DOHH2 (cell line): ENCODE data around the gene FLNB.

Experiments
- H3F3A ChIP-seq: fragments of 200-600 bp; sonication (generic), shearing (Covaris generic); 2 replicates; pipeline ENCODE4 v1.6.0; 2016; ENCODE audit warnings: antibody characterized with exemption, mild to moderate bottlenecking; ENCODE audit not compliant: control insufficient read depth, insufficient read depth
- H3K27ac ChIP-seq: fragments of 200-600 bp; sonication (generic); 2 replicates; pipeline ENCODE4 v1.5.1; 2014; ENCODE audit warnings: low read depth, mild to moderate bottlenecking, low read length, moderate library complexity
- H3K27me3 ChIP-seq: fragments of 200-600 bp; sonication (generic); 2 replicates; pipeline ENCODE4 v1.6.1; 2014; ENCODE audit warnings: mild to moderate bottlenecking, low read length, mixed read lengths; ENCODE audit not compliant: control insufficient read depth
- H3K36me3 ChIP-seq: fragments of 200-600 bp; sonication (generic); 2 replicates; pipeline ENCODE4 v1.6.1; 2014; ENCODE audit warnings: mild to moderate bottlenecking, low read length, moderate library complexity, mixed read lengths; ENCODE audit not compliant: control insufficient read depth
- H3K4me1 ChIP-seq: fragments of 200-600 bp; sonication (generic); 2 replicates; pipeline ENCODE4 v1.6.1; 2014; ENCODE audit warnings: mild to moderate bottlenecking, low read length, mixed read lengths; ENCODE audit not compliant: control insufficient read depth
- H3K4me2 ChIP-seq: fragments of 200-600 bp; sonication (generic); 2 replicates; pipeline ENCODE4 v1.6.0; 2014; ENCODE audit warnings: mild to moderate bottlenecking, low read length, moderate library complexity
- H3K4me3 ChIP-seq: fragments of 200-600 bp; sonication (generic); 2 replicates; pipeline ENCODE4 v1.5.1; 2014; ENCODE audit warnings: mild to moderate bottlenecking, low read length, mixed read lengths
- H3K79me2 ChIP-seq: fragments of 200-600 bp; sonication (generic); 2 replicates; pipeline ENCODE4 v1.6.1; 2014; ENCODE audit warnings: mild to moderate bottlenecking, low read length, mixed read lengths; ENCODE audit not compliant: control insufficient read depth
- H3K9me2 ChIP-seq: fragments of 200-600 bp; sonication (generic); replicated peaks from 2 replicates; pipeline ENCODE4 v1.6.1; 2014; ENCODE audit warnings: mild to moderate bottlenecking, low read length, mixed read lengths; ENCODE audit not compliant: control insufficient read depth
- H3K9me3 ChIP-seq: fragments of 200-600 bp; sonication (generic); 2 replicates; pipeline ENCODE4 v1.6.1; 2014; ENCODE audit warnings: antibody characterized with exemption, low read length, mixed read lengths; ENCODE audit not compliant: control insufficient read depth, insufficient read depth
- H4K20me1 ChIP-seq: fragments of 200-600 bp; sonication (generic); 2 replicates; pipeline ENCODE4 v1.6.0; 2014; ENCODE audit warnings: low read depth, mild to moderate bottlenecking, antibody characterized with exemption, low read length, moderate library complexity; ENCODE audit not compliant: control insufficient read depth, insufficient read depth
- EZH2phosphoT487 ChIP-seq: fragments of 200-600 bp; sonication (generic); IDR thresholded peaks from 2 replicates; pipeline ENCODE4 v1.6.1; 2017; ENCODE audit warnings: borderline replicate concordance, mild to moderate bottlenecking, antibody characterized with exemption, low read length, moderate library complexity, mixed read lengths
- TF ChIP-seq, protein P1 (sequence below): fragments of 200-600 bp; sonication (generic); IDR thresholded peaks from one replicate; pipeline ENCODE4 v1.5.1; 2014; ENCODE audit warnings: antibody characterized with exemption, mild to moderate bottlenecking, low read depth, low read length; ENCODE audit not compliant: poor library complexity, severe bottlenecking

Gene FLNB

DNA sequence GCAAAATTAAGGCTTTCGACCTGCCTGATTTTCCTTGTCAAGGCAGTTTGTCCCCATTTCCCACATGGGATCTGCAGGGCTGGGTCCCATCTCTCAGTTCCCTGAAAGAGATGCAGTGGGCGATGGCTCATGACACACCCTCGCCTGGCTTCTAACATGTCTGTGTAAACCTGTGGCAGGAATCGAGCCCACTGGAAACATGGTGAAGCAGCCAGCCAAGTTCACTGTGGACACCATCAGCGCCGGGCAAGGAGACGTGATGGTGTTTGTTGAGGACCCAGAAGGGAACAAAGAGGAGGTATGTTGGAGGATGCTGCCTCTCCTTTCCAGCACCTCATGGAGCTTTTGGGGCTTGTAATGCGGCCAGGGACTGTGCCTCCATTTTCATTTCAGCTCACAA is 86.4 kb downstream of the FLNB start:
- no peaks in the 10 kb centered on the region for H3K36me3 ChIP-seq
- H3K9me3 ChIP-seq: no peaks in the 10 kb centered on the region
- no peak overlapping the region for H3K4me3 ChIP-seq
- TF ChIP-seq EZH2phosphoT487: no peak
- TF ChIP-seq, protein P1, sequence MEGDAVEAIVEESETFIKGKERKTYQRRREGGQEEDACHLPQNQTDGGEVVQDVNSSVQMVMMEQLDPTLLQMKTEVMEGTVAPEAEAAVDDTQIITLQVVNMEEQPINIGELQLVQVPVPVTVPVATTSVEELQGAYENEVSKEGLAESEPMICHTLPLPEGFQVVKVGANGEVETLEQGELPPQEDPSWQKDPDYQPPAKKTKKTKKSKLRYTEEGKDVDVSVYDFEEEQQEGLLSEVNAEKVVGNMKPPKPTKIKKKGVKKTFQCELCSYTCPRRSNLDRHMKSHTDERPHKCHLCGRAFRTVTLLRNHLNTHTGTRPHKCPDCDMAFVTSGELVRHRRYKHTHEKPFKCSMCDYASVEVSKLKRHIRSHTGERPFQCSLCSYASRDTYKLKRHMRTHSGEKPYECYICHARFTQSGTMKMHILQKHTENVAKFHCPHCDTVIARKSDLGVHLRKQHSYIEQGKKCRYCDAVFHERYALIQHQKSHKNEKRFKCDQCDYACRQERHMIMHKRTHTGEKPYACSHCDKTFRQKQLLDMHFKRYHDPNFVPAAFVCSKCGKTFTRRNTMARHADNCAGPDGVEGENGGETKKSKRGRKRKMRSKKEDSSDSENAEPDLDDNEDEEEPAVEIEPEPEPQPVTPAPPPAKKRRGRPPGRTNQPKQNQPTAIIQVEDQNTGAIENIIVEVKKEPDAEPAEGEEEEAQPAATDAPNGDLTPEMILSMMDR: no peak
- no peaks in the 10 kb centered on the region for H4K20me1 ChIP-seq
- H3F3A ChIP-seq: no peaks in the 10 kb centered on the region
- no peak overlapping the region for H3K4me2 ChIP-seq
- H3K9me2 ChIP-seq: no peaks in the 10 kb centered on the region
- no peaks in the 10 kb centered on the region for H3K79me2 ChIP-seq
- H3K4me1 ChIP-seq: no peaks in the 10 kb centered on the region
- no peaks in the 10 kb centered on the region for H3K27me3 ChIP-seq
- H3K27ac ChIP-seq: no peak overlapping the region

DNA sequence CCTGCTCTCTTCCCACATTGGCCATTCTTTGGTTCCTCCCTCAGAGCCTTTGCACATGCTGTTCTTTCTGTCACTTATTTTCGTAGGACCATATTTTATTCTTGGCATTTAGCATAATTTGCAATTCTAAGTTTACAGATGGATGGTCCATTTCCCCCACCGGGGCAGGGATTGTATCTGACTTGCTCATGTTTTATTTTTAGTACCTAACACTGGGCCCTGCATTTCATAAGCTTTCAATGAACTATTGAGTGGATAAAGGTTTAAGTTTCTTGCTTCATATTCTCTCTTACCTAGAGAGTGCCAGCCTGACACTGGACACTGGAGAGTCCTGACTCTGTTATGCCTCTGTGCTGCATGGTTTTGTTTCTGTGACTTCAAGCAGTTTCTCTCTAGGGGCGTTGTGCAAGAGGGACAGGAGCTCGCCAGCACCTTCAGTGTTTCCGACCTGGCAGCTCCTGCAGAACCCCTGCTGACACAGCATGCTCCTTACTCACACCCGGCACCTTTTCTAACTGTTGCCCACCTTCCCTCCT is 87.4 kb downstream of the FLNB start:
- Histone ChIP-seq H3K4me3 (no peak overlapping the region), H3K4me1 (no peaks in the 10 kb centered on the region)

DNA sequence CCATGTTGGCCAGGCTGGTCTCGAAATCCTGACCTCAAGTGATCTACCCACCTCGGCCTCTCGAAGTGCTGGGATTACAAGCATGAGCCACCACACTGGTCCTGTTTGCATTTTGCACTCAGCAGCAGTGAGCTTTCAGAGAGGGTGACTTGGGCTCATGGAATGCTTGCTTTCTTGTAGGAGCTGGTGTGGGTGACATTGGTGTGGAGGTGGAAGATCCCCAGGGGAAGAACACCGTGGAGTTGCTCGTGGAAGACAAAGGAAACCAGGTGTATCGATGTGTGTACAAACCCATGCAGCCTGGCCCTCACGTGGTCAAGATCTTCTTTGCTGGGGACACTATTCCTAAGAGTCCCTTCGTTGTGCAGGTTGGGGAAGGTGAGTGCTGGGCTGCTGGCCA is 90.3 kb downstream of the FLNB start:
- Histone ChIP-seq H3K4me2 (no peak overlapping the region), H3K79me2 (no peaks in the 10 kb centered on the region), H4K20me1 (no peaks in the 10 kb centered on the region), H3K36me3 (no peaks in the 10 kb centered on the region), H3K9me2 (no peaks in the 10 kb centered on the region), H3K4me3 (no peak overlapping the region), H3K27ac (no peak overlapping the region), H3K4me1 (no peaks in the 10 kb centered on the region), H3K9me3 (no peaks in the 10 kb centered on the region), H3F3A (no peaks in the 10 kb centered on the region), H3K27me3 (no peaks in the 10 kb centered on the region)
- no peak for TF ChIP-seq EZH2phosphoT487
- TF ChIP-seq, protein P1: no peak

More for the DNA sequence above, 87.4 kb downstream of the FLNB start:
- Histone ChIP-seq H3K9me3 (no peaks in the 10 kb centered on the region), H3F3A (no peaks in the 10 kb centered on the region), H3K9me2 (no peaks in the 10 kb centered on the region), H3K4me2 (no peak overlapping the region), H3K27ac (no peak overlapping the region), H4K20me1 (no peaks in the 10 kb centered on the region), H3K79me2 (no peaks in the 10 kb centered on the region), H3K27me3 (no peaks in the 10 kb centered on the region), H3K36me3 (no peaks in the 10 kb centered on the region)
- TF ChIP-seq, protein P1: no peak
- TF ChIP-seq EZH2phosphoT487: no peak
